Measurements from ENCODE around the gene NDUFB11. TPM values are rescaled to one million over a fixed set of nuclear protein-coding genes. Genes with fewer than 3 reads are reported as not detected.

NDUFB11 gene
- total and polyA plus RNA-seq, 9 of the 15 experiments (the other 6 are each of a cell fraction or from before 2014, with no cell fraction given), result 20.9 to 269 (median 86.8) TPM

DNA sequence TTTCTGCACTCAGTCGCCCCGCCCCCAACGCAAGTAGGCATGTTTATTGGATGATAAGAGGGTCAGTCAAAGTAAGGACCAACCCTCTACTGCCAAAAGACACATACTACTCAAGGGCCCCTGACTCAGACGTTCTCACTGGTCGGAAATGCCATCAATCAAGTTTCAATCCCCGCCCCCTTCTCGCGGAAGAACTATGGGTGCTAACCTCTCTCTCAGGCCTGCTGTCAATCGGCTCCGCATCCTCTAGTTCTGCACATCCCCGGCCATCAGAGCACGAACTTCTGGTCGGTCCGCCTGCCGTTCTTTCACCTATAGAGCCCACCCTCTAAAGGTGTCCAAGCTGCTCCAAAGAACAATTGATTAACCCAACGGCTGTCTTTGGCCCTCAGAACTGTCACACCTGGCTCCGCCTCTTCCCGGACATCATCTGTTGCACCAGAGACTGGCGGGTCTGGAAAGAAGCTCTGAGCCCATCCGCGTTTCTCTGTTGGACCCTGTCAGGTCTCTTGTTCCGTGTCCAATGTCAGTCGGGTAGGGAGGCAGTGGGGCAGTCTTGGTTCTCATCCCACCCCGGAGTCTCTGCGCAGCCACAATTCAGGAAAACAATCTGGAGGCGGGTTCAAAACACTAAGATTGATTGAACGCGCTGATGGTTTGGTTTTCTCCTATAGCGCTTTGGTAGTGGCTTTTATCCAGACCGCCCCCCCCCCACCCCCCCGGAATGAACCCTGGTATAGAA is 15.2 kb downstream of the NDUFB11 start (continued):
- TF ChIP-seq, protein P1, sequence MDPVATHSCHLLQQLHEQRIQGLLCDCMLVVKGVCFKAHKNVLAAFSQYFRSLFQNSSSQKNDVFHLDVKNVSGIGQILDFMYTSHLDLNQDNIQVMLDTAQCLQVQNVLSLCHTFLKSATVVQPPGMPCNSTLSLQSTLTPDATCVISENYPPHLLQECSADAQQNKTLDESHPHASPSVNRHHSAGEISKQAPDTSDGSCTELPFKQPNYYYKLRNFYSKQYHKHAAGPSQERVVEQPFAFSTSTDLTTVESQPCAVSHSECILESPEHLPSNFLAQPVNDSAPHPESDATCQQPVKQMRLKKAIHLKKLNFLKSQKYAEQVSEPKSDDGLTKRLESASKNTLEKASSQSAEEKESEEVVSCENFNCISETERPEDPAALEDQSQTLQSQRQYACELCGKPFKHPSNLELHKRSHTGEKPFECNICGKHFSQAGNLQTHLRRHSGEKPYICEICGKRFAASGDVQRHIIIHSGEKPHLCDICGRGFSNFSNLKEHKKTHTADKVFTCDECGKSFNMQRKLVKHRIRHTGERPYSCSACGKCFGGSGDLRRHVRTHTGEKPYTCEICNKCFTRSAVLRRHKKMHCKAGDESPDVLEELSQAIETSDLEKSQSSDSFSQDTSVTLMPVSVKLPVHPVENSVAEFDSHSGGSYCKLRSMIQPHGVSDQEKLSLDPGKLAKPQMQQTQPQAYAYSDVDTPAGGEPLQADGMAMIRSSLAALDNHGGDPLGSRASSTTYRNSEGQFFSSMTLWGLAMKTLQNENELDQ (CRISPR knock-in tag; IDR thresholded peaks at IDR 0.05; ENCODE audit: borderline replicate concordance), result no peak
- TF ChIP-seq HNRNPLL (IDR thresholded peaks at IDR 0.05; ENCODE audit: low read depth, low read length, poor library complexity, severe bottlenecking), result no peak
- no peak for TF ChIP-seq SREBF1 (IDR thresholded peaks at IDR 0.05; ENCODE audit: borderline replicate concordance, low read depth, low read length)
- peak; percentile 32 for TF ChIP-seq TAF9B (IDR thresholded peaks at IDR 0.05; ENCODE audit: partially characterized antibody)
- peak; percentile 21 for TF ChIP-seq POLR2B (IDR thresholded peaks at IDR 0.05; ENCODE audit: low read depth, partially characterized antibody)
- peak; percentile 40 for TF ChIP-seq RBBP5 (IDR thresholded peaks at IDR 0.05; ENCODE audit: borderline replicate concordance, insufficient read depth, low read length, poor library complexity, severe bottlenecking)
- no peak for TF ChIP-seq RHOXF2B (CRISPR knock-in tag; conservative IDR thresholded peaks at IDR 0.05)
- peak; percentile 52 for TF ChIP-seq CTBP1 (IDR thresholded peaks at IDR 0.05; ENCODE audit: borderline replicate concordance)
- no peak for TF ChIP-seq GTF2A2 (tag; IDR thresholded peaks at IDR 0.05)
- TF ChIP-seq ZNF586 (CRISPR knock-in tag; conservative IDR thresholded peaks at IDR 0.05), result no peak
- TF ChIP-seq, protein P2, sequence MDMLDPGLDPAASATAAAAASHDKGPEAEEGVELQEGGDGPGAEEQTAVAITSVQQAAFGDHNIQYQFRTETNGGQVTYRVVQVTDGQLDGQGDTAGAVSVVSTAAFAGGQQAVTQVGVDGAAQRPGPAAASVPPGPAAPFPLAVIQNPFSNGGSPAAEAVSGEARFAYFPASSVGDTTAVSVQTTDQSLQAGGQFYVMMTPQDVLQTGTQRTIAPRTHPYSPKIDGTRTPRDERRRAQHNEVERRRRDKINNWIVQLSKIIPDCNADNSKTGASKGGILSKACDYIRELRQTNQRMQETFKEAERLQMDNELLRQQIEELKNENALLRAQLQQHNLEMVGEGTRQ (CRISPR knock-in tag; IDR thresholded peaks at IDR 0.05), result no peak
- no peak for TF ChIP-seq TCFL5 (CRISPR knock-in tag; conservative IDR thresholded peaks at IDR 0.05)
- no peak for TF ChIP-seq ZNF384 (IDR thresholded peaks at IDR 0.05; ENCODE audit: low read depth, low read length)
- TF ChIP-seq ZNF224 (CRISPR knock-in tag; IDR thresholded peaks at IDR 0.05), result no peak
- no peak for TF ChIP-seq SPI1 (IDR thresholded peaks at IDR 0.05; ENCODE audit: borderline replicate concordance, low read depth, low read length)
- TF ChIP-seq, protein P3, sequence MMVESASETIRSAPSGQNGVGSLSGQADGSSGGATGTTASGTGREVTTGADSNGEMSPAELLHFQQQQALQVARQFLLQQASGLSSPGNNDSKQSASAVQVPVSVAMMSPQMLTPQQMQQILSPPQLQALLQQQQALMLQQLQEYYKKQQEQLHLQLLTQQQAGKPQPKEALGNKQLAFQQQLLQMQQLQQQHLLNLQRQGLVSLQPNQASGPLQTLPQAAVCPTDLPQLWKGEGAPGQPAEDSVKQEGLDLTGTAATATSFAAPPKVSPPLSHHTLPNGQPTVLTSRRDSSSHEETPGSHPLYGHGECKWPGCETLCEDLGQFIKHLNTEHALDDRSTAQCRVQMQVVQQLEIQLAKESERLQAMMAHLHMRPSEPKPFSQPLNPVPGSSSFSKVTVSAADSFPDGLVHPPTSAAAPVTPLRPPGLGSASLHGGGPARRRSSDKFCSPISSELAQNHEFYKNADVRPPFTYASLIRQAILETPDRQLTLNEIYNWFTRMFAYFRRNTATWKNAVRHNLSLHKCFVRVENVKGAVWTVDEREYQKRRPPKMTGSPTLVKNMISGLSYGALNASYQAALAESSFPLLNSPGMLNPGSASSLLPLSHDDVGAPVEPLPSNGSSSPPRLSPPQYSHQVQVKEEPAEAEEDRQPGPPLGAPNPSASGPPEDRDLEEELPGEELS (CRISPR knock-in tag; IDR thresholded peaks at IDR 0.05; ENCODE audit: borderline replicate concordance), result no peak
- TF ChIP-seq, protein P4, sequence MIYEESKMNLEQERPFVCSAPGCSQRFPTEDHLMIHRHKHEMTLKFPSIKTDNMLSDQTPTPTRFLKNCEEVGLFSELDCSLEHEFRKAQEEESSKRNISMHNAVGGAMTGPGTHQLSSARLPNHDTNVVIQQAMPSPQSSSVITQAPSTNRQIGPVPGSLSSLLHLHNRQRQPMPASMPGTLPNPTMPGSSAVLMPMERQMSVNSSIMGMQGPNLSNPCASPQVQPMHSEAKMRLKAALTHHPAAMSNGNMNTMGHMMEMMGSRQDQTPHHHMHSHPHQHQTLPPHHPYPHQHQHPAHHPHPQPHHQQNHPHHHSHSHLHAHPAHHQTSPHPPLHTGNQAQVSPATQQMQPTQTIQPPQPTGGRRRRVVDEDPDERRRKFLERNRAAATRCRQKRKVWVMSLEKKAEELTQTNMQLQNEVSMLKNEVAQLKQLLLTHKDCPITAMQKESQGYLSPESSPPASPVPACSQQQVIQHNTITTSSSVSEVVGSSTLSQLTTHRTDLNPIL (CRISPR knock-in tag; IDR thresholded peaks at IDR 0.05), result no peak
- TF ChIP-seq NCOA1 (IDR thresholded peaks at IDR 0.05; ENCODE audit: low read depth), result no peak
- peak; percentile 85 for TF ChIP-seq MEIS2 (IDR thresholded peaks at IDR 0.05; ENCODE audit: partially characterized antibody)
- peak; percentile 40; the same call in 1 of the 2 replicates for TF ChIP-seq L3MBTL2 (IDR thresholded peaks at IDR 0.05)
